Stimulated activated naive CD8-positive, alpha-beta T cell treated with anti-CD3 and anti-CD28 coated beads, Interleukin-15, Interleukin-2, amounts not matched to agents 100 ng/mL and 50 ng/mL, for 24 hours (primary cell): Measurements from ENCODE around the gene C2CD3.
A peak's percentile ranks its signal among the peaks of the same experiment; 100 is the strongest.
"Not testable (repeated sequence)": the region's sequence is repeated elsewhere in the genome, so short reads cannot be mapped to it uniquely, and the experiment has no call there.

Experiments
- H3K27ac Mint-ChIP-seq: one replicate; pipeline ENCODE4 v1.8.0; 2021; ENCODE audit warnings: mild to moderate bottlenecking, mixed read lengths
- H3K27me3 Mint-ChIP-seq: one replicate; pipeline ENCODE4 v1.8.0; 2021; ENCODE audit warnings: mixed read lengths
- H3K36me3 Mint-ChIP-seq: one replicate; pipeline ENCODE4 v1.8.0; 2021; ENCODE audit warnings: low read depth, mixed read lengths
- H3K4me1 Mint-ChIP-seq: one replicate; pipeline ENCODE4 v1.8.0; 2021; ENCODE audit warnings: low read depth, mixed read lengths
- H3K4me3 Mint-ChIP-seq: one replicate; pipeline ENCODE4 v1.8.0; 2021; ENCODE audit warnings: mild to moderate bottlenecking, mixed read lengths
- H3K9me3 Mint-ChIP-seq: one replicate; pipeline ENCODE4 v1.8.0; 2021; ENCODE audit warnings: mixed read lengths

Gene C2CD3

DNA sequence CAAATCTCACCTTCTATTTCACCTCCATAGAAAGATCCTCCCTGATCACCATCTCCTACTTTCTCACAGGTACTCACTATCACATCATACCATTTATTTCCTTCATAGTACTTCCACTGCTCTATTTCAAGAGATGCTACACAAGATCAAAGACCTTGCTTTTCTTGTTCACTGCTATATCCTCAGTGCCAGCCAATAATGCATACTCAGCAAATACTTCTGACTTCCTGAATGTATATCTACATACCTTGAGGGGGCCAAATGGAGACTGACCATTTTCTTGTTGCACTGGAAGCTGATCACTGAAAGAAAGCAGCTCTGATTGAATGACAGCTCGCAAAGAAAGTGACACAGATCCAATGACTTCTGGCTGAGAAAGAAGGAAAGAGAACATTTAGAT is 64.7 kb downstream of the C2CD3 start:
- H3K4me1 Mint-ChIP-seq: no peaks in the 10 kb centered on the region
- H3K36me3 Mint-ChIP-seq: peaks cover 44% of the 10 kb centered on the region
- no peaks in the 10 kb centered on the region for H3K9me3 Mint-ChIP-seq
- no peaks in the 10 kb centered on the region for H3K27me3 Mint-ChIP-seq
- H3K27ac Mint-ChIP-seq: no peak overlapping the region
- H3K4me3 Mint-ChIP-seq: no peak overlapping the region

- no peaks in the 10 kb centered on the region for H3K27me3 Mint-ChIP-seq
- H3K4me3 Mint-ChIP-seq: no peak overlapping the region
- no peaks in the 10 kb centered on the region for H3K4me1 Mint-ChIP-seq
- peaks cover 53% of the 10 kb centered on the region for H3K36me3 Mint-ChIP-seq
- no peaks in the 10 kb centered on the region for H3K9me3 Mint-ChIP-seq
- no peak overlapping the region for H3K27ac Mint-ChIP-seq
These were observed 68.5 kb downstream of the C2CD3 start for GRCh38 chr11:74102321-74102720.

- Mint-ChIP-seq H3K27ac (no peak overlapping the region), H3K36me3 (peaks cover 61% of the 10 kb centered on the region), H3K4me3 (no peak overlapping the region), H3K27me3 (no peaks in the 10 kb centered on the region), H3K9me3 (no peaks in the 10 kb centered on the region), H3K4me1 (no peaks in the 10 kb centered on the region)
These were observed 70.1 kb downstream of the C2CD3 start for GRCh38 chr11:74100735-74101134.

DNA sequence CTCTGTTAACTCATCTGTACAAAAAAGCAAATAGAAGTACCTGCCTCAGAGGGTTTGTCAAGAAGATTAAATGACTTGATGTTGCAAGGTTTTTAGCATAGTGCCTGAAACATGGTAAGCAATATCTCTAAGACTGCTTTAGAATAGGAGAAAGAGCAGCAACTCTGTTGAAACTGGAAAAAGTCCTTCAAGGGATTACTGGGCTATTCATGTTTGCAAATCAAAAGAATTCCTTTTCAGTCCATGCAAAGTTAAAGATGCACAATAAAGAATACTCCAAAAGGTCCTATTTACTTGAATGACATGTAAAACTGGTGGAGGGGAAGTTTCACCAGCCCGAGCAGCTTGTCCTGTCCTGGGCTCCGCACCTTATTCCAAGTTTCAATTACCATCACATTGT is 70.6 kb downstream of the C2CD3 start:
- Mint-ChIP-seq H3K27ac (no peak overlapping the region), H3K9me3 (no peaks in the 10 kb centered on the region), H3K4me1 (no peaks in the 10 kb centered on the region), H3K4me3 (no peak overlapping the region), H3K27me3 (no peaks in the 10 kb centered on the region), H3K36me3 (peaks cover 57% of the 10 kb centered on the region)

- H3K36me3 Mint-ChIP-seq: peaks cover 65% of the 10 kb centered on the region
These were observed 73.0 kb downstream of the C2CD3 start for GRCh38 chr11:74097686-74098237.

DNA sequence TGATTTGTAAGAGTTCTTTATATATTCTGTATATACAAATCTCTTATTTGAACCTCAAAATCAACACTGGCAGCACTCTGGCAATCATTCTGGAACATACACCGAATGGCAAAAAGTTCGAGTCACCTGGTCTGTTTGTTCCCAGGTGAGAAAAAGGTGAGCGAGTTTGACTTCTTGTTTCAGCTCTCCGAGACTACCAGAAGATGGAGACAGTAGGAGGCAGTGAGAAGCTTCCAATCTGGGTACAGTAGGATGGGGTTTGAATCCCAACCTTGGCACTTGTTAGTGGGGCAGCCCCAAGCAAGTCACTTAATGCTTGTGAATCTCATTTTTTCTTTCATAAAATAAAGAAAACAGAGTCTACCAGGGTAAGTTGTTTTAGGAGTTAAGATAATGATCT is 76.4 kb downstream of the C2CD3 start:
- H3K36me3 Mint-ChIP-seq: peaks cover 52% of the 10 kb centered on the region
- H3K27me3 Mint-ChIP-seq: no peaks in the 10 kb centered on the region
- H3K4me1 Mint-ChIP-seq: no peaks in the 10 kb centered on the region
- no peak overlapping the region for H3K27ac Mint-ChIP-seq
- H3K4me3 Mint-ChIP-seq: no peak overlapping the region
- H3K9me3 Mint-ChIP-seq: no peaks in the 10 kb centered on the region

More at GRCh38 chr11:74097686-74098237, 73.0 kb downstream of the C2CD3 start:
- Mint-ChIP-seq H3K4me3 (no peak overlapping the region), H3K9me3 (no peaks in the 10 kb centered on the region), H3K27me3 (no peaks in the 10 kb centered on the region), H3K27ac (peak overlapping the region; percentile 17), H3K4me1 (no peaks in the 10 kb centered on the region)

DNA sequence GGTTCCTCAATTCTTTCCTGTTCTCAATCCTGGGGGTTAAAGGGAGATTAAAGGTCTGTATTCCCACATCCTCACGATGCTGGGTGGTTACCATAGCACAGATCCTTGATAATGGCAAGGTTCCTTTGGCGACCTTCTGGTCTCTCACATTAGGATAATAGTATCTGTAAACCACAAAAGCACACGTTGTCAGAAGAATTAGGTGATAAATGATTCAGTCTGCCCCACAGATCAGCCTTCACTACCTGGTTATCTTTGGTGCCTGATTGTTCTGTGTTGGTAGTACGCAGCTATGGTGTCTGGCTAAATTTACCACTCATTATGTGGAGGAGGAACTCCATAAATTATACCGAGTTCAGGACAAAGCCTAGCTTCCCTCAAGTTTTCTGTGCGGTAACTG is 78.4 kb downstream of the C2CD3 start:
- H3K9me3 Mint-ChIP-seq: no peaks in the 10 kb centered on the region
- no peaks in the 10 kb centered on the region for H3K4me1 Mint-ChIP-seq
- no peak overlapping the region for H3K27ac Mint-ChIP-seq
- H3K4me3 Mint-ChIP-seq: no peak overlapping the region
- peaks cover 37% of the 10 kb centered on the region for H3K36me3 Mint-ChIP-seq
- H3K27me3 Mint-ChIP-seq: no peaks in the 10 kb centered on the region

DNA sequence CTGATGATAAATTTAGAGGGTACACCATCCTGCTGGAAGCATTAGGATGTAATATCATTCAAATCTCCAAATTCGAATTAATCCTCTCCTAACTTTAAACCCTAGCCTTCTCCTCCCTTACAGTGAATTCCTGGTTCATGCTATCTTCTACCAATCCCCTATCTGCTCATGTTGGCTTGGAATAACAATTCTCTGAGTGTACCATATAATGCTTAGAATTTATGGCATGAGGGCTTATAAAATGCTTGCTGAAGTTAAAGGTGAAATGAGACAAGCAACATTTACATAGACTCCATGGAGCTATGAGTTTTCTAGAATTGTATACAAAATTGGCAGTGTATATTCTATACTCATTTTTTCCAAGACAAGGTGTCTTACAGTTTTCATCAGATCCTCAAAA is 79.3 kb downstream of the C2CD3 start:
- no peaks in the 10 kb centered on the region for H3K27me3 Mint-ChIP-seq
- H3K36me3 Mint-ChIP-seq: peaks cover 28% of the 10 kb centered on the region
- no peaks in the 10 kb centered on the region for H3K9me3 Mint-ChIP-seq
- H3K27ac Mint-ChIP-seq: no peak overlapping the region
- H3K4me3 Mint-ChIP-seq: no peak overlapping the region
- H3K4me1 Mint-ChIP-seq: no peaks in the 10 kb centered on the region

- Mint-ChIP-seq H3K36me3 (peaks cover 29% of the 10 kb centered on the region), H3K27me3 (no peaks in the 10 kb centered on the region), H3K4me1 (no peaks in the 10 kb centered on the region), H3K9me3 (no peaks in the 10 kb centered on the region), H3K27ac (no peak overlapping the region), H3K4me3 (no peak overlapping the region)
These were observed 80.1 kb downstream of the C2CD3 start for GRCh38 chr11:74090701-74091100.

DNA sequence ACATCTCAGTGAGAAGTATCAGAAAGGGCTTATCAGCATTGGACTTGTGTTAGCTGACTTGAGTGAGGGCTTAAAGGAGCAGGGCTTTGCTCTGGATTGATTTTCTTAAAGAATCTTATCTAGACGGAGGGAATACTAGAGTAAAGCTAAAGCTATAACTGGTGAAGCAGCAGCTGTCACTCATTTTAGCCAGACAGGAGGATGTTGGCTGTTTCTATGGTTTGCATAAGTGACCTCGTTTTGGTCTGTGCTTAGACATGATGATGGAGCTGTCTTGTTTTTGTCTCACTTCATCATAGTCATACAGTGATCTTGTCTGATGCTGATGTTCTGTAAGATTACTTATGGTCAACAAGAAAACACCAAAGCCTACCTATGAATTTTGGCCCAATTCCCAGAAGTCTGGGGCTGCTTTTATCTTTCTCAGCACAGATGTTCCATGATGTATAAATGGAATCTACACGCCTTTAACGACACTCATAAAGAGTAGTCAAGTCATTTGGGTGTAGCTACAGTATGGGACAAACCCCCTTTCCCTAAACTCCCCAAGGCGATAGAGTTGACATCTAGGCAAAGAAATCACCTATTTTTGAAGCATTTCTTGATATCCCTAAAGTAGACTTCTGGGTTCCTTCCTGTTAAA is 84.4 kb downstream of the C2CD3 start:
- H3K27ac Mint-ChIP-seq: no peak overlapping the region
- no peak overlapping the region for H3K4me3 Mint-ChIP-seq
- H3K27me3 Mint-ChIP-seq: no peaks in the 10 kb centered on the region
- H3K9me3 Mint-ChIP-seq: no peaks in the 10 kb centered on the region
- peaks cover 47% of the 10 kb centered on the region for H3K36me3 Mint-ChIP-seq
- H3K4me1 Mint-ChIP-seq: no peaks in the 10 kb centered on the region

DNA sequence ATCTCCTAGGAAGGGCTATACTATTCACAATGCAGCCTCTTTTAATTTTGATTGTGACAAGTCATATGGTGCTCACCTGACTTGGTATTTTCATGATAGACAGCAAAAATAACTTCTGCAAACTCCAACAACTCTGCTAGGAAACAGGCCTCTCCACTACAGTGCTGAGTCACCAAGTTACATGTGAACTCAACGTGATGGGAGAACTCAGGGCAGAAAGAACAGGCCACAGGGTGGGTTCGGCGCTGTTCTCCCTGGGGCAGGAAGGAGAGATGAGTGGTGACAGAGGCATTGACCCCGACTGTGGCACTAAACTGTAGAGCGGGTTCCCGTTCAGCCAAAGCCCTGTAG is 85.3 kb downstream of the C2CD3 start:
- H3K27ac Mint-ChIP-seq: no peak overlapping the region
- peaks cover 52% of the 10 kb centered on the region for H3K36me3 Mint-ChIP-seq
- H3K9me3 Mint-ChIP-seq: no peaks in the 10 kb centered on the region
- no peak overlapping the region for H3K4me3 Mint-ChIP-seq
- no peaks in the 10 kb centered on the region for H3K4me1 Mint-ChIP-seq
- H3K27me3 Mint-ChIP-seq: no peaks in the 10 kb centered on the region

GRCh38 chr11:74084796-74085541 is 85.8 kb downstream of the C2CD3 start:
- H3K4me3 Mint-ChIP-seq: no peak overlapping the region
- peaks cover 54% of the 10 kb centered on the region for H3K36me3 Mint-ChIP-seq
- no peaks in the 10 kb centered on the region for H3K27me3 Mint-ChIP-seq
- no peaks in the 10 kb centered on the region for H3K4me1 Mint-ChIP-seq
- no peak overlapping the region for H3K27ac Mint-ChIP-seq
- H3K9me3 Mint-ChIP-seq: no peaks in the 10 kb centered on the region

- not testable (repeated sequence) for H3K27ac Mint-ChIP-seq, H3K9me3 Mint-ChIP-seq, H3K27me3 Mint-ChIP-seq, H3K4me1 Mint-ChIP-seq, H3K4me3 Mint-ChIP-seq
- H3K36me3 Mint-ChIP-seq: peaks cover 54% of the 10 kb centered on the region
These were observed 86.9 kb downstream of the C2CD3 start for GRCh38 chr11:74083927-74084326.

GRCh38 chr11:74081428-74081827 is 89.4 kb downstream of the C2CD3 start:
- Mint-ChIP-seq H3K9me3 (no peaks in the 10 kb centered on the region), H3K36me3 (peaks cover 72% of the 10 kb centered on the region)

DNA sequence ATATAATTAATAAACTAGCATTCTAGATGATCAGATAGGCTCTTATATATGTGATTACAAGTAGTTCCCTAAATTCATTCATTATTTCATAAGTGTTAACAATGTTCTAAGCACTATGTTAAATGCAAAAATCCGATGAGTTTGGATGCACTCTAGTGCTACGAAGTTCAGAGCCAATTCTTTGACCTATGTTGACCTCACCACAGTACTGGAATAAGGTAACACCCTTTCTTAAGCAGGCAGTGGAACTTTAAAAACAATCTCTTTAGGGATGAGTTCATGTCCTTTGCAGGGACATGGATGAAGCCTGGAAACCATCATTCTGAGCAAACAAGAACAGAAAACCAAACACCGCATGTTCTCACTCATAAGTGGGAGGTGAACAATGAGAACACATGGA is 93.6 kb downstream of the C2CD3 start:
- no peaks in the 10 kb centered on the region for H3K9me3 Mint-ChIP-seq
- H3K36me3 Mint-ChIP-seq: peaks cover 59% of the 10 kb centered on the region
- no peak overlapping the region for H3K4me3 Mint-ChIP-seq
- H3K27ac Mint-ChIP-seq: no peak overlapping the region
- H3K4me1 Mint-ChIP-seq: no peaks in the 10 kb centered on the region
- H3K27me3 Mint-ChIP-seq: no peaks in the 10 kb centered on the region

More at GRCh38 chr11:74081428-74081827, 89.4 kb downstream of the C2CD3 start:
- H3K27ac Mint-ChIP-seq: no peak overlapping the region
- no peaks in the 10 kb centered on the region for H3K4me1 Mint-ChIP-seq
- no peak overlapping the region for H3K4me3 Mint-ChIP-seq
- no peaks in the 10 kb centered on the region for H3K27me3 Mint-ChIP-seq
